H9 (cell line): ENCODE measurements around the gene DNAH11. TPM values are rescaled to one million over a fixed set of nuclear protein-coding genes. Genes with fewer than 3 reads are reported as not detected.

Experiments
- DNase-seq: peaks from one replicate; pipeline ENCODE4 v3.0.0-alpha.2; 2017
- H2AFZ ChIP-seq: one replicate; pipeline ENCODE4 v1.6.1; 2013; ENCODE audit warnings: mild to moderate bottlenecking, low read length, control low read depth, moderate library complexity
- H2AK5ac ChIP-seq: 2 replicates; pipeline ENCODE4 v1.6.1; 2013; ENCODE audit warnings: low read length, control low read depth, mixed read lengths; ENCODE audit not compliant: insufficient read length
- H2BK120ac ChIP-seq: one replicate; pipeline ENCODE4 v1.6.1; 2013; ENCODE audit warnings: low read depth, mild to moderate bottlenecking, low read length, control low read depth, inconsistent platforms; ENCODE audit not compliant: poor library complexity, severe bottlenecking
- H2BK12ac ChIP-seq: 2 replicates; pipeline ENCODE4 v1.6.1; 2013; ENCODE audit warnings: low read length, control low read depth, mixed read lengths, low read depth; ENCODE audit not compliant: insufficient read length
- H2BK15ac ChIP-seq: 2 replicates; pipeline ENCODE4 v1.6.1; 2013; ENCODE audit warnings: low read depth, low read length, control low read depth
- H2BK20ac ChIP-seq: one replicate; pipeline ENCODE4 v1.6.1; 2013; ENCODE audit warnings: low read depth, mild to moderate bottlenecking, low read length, control low read depth, inconsistent platforms; ENCODE audit not compliant: poor library complexity, severe bottlenecking
- H2BK5ac ChIP-seq: 2 replicates; pipeline ENCODE4 v1.6.1; 2013; ENCODE audit warnings: low read length, control low read depth, mixed read lengths; ENCODE audit not compliant: insufficient read length
- H3K14ac ChIP-seq: 2 replicates; pipeline ENCODE4 v1.6.1; 2013; ENCODE audit warnings: low read length, control low read depth; ENCODE audit not compliant: insufficient read depth
- H3K18ac ChIP-seq: 2 replicates; pipeline ENCODE4 v1.6.1; 2013; ENCODE audit warnings: low read depth, mild to moderate bottlenecking, mixed read lengths, low read length, control low read depth; ENCODE audit not compliant: insufficient read length
- H3K23ac ChIP-seq: 2 replicates; pipeline ENCODE4 v1.6.1; 2013; ENCODE audit warnings: low read length, control low read depth, mixed read lengths, low read depth; ENCODE audit not compliant: insufficient read length
- H3K23me2 ChIP-seq: 2 replicates; pipeline ENCODE4 v1.6.1; 2013; ENCODE audit warnings: low read depth, mild to moderate bottlenecking, mixed read lengths, low read length, control low read depth; ENCODE audit not compliant: insufficient read length, poor library complexity, severe bottlenecking
- H3K27ac ChIP-seq: 2 replicates; pipeline ENCODE4 v1.5.1; 2013; ENCODE audit warnings: low read length, control low read depth, mixed read lengths, low read depth; ENCODE audit not compliant: insufficient read length
- H3K27me3 ChIP-seq: 2 replicates; pipeline ENCODE4 v1.6.1; 2013; ENCODE audit warnings: low read length, control low read depth, inconsistent platforms; ENCODE audit not compliant: insufficient read depth
- H3K4ac ChIP-seq: 2 replicates; pipeline ENCODE4 v1.6.1; 2013; ENCODE audit warnings: low read depth, mild to moderate bottlenecking, control low read depth, inconsistent platforms, low read length, moderate library complexity
- H3K4me1 ChIP-seq: 2 replicates; pipeline ENCODE4 v1.6.1; 2013; ENCODE audit warnings: low read length, control low read depth, inconsistent platforms; ENCODE audit not compliant: insufficient read depth
- H3K4me2 ChIP-seq: 2 replicates; pipeline ENCODE4 v1.6.1; 2013; ENCODE audit warnings: low read length, control low read depth, mixed read lengths; ENCODE audit not compliant: insufficient read length, insufficient read depth
- H3K56ac ChIP-seq: 2 replicates; pipeline ENCODE4 v1.6.1; 2013; ENCODE audit warnings: low read depth, mild to moderate bottlenecking, mixed read lengths, low read length, control low read depth; ENCODE audit not compliant: insufficient read length
- H3K79me1 ChIP-seq: 2 replicates; pipeline ENCODE4 v1.6.1; 2013; ENCODE audit warnings: low read depth, mild to moderate bottlenecking, moderate library complexity, low read length, control low read depth, inconsistent platforms; ENCODE audit not compliant: insufficient read depth, poor library complexity, severe bottlenecking
- H3K79me2 ChIP-seq: 2 replicates; pipeline ENCODE4 v1.6.1; 2013; ENCODE audit warnings: low read length, control low read depth, inconsistent platforms; ENCODE audit not compliant: insufficient read depth
- H3K9ac ChIP-seq: 2 replicates; pipeline ENCODE4 v1.6.1; 2013; ENCODE audit warnings: low read length, control low read depth, mixed read lengths; ENCODE audit not compliant: insufficient read length; ENCODE audit errors: extremely low read depth
- H3K9me3 ChIP-seq: one replicate; pipeline ENCODE4 v1.6.1; 2013; ENCODE audit warnings: low read depth, low read length, inconsistent platforms; ENCODE audit not compliant: control insufficient read depth
- H3T11ph ChIP-seq: one replicate; pipeline ENCODE4 v1.6.1; 2013; ENCODE audit warnings: mild to moderate bottlenecking, low read length, control low read depth, inconsistent platforms
- H4K20me1 ChIP-seq: one replicate; pipeline ENCODE4 v1.6.1; 2013; ENCODE audit not compliant: control insufficient read depth, insufficient read length, insufficient read depth
- H4K5ac ChIP-seq: 2 replicates; pipeline ENCODE4 v1.6.1; 2013; ENCODE audit warnings: low read depth, mild to moderate bottlenecking, mixed read lengths, low read length, control low read depth; ENCODE audit not compliant: insufficient read length
- H4K8ac ChIP-seq: replicated peaks from 2 replicates; pipeline ENCODE4 v1.6.1; 2013; ENCODE audit warnings: low read length, control low read depth, mixed read lengths, low read depth; ENCODE audit not compliant: insufficient read length
- H4K91ac ChIP-seq: 2 replicates; pipeline ENCODE4 v1.6.1; 2013; ENCODE audit warnings: low read depth, mild to moderate bottlenecking, moderate library complexity, mixed read lengths, low read length, control low read depth; ENCODE audit not compliant: insufficient read length
- H3K27ac Mint-ChIP-seq, 3 experiments: 2 replicates in 2 of 3; 3 replicates in 1 of 3; pipeline ENCODE4 v1.8.0; 2020 to 2021; ENCODE audit warnings: mixed read lengths in 3 of 3, mild to moderate bottlenecking in 1 of 3, moderate library complexity in 1 of 3
- H3K27me3 Mint-ChIP-seq: 2 replicates; pipeline ENCODE4 v1.8.0; 2021; ENCODE audit warnings: low read depth, mild to moderate bottlenecking, moderate library complexity, mixed read lengths
- H3K36me3 Mint-ChIP-seq, 3 experiments: 2 replicates in 2 of 3; 3 replicates in 1 of 3; pipeline ENCODE4 v1.8.0; 2020 to 2021; ENCODE audit warnings: low read depth in 3 of 3, mixed read lengths in 3 of 3; ENCODE audit not compliant: insufficient read depth in 1 of 3
- H3K4me1 Mint-ChIP-seq, 2 experiments: 2 replicates each; pipeline ENCODE4 v1.8.0; 2020; ENCODE audit warnings: mixed read lengths in 2 of 2
- H3K4me3 Mint-ChIP-seq, 2 experiments: 2 replicates in 1 of 2; 3 replicates in 1 of 2; pipeline ENCODE4 v1.8.0; 2020 to 2021; ENCODE audit warnings: mild to moderate bottlenecking in 2 of 2, mixed read lengths in 2 of 2, moderate library complexity in 1 of 2
- H3K9me3 Mint-ChIP-seq, 2 experiments: 2 replicates in 1 of 2; 3 replicates in 1 of 2; pipeline ENCODE4 v1.8.0; 2020; ENCODE audit warnings: mild to moderate bottlenecking in 2 of 2, mixed read lengths in 2 of 2, moderate library complexity in 1 of 2
- WGBS: extraction: QIAGEN DNeasy Blood & Tissue Kit; methylation state at CpG from one replicate; pipeline ENCODE4 v1.1.7; 2013; ENCODE audit warnings: missing lambda C conversion rate, low lambda C conversion rate, mixed read lengths; ENCODE audit not compliant: insufficient read length; ENCODE audit errors: extremely low coverage; 5-methylcytosine and 5-hydroxymethylcytosine counted together
- total RNA-seq: library from RNA; stranded (reverse); gene quantifications from 2 replicates; pipeline ENCODE4 v1.2.1, GENCODE V29; 2021
- TF ChIP-seq, protein P1 (sequence below): fragments of 200-600 bp; sonication (generic); conservative IDR thresholded peaks from 3 replicates; pipeline ENCODE4 v1.8.0; 2021; ENCODE audit warnings: antibody characterized with exemption, mild to moderate bottlenecking

The DNAH11 gene
- total RNA-seq, 1 experiment from 2014 or later = 2.5 TPM

DNA sequence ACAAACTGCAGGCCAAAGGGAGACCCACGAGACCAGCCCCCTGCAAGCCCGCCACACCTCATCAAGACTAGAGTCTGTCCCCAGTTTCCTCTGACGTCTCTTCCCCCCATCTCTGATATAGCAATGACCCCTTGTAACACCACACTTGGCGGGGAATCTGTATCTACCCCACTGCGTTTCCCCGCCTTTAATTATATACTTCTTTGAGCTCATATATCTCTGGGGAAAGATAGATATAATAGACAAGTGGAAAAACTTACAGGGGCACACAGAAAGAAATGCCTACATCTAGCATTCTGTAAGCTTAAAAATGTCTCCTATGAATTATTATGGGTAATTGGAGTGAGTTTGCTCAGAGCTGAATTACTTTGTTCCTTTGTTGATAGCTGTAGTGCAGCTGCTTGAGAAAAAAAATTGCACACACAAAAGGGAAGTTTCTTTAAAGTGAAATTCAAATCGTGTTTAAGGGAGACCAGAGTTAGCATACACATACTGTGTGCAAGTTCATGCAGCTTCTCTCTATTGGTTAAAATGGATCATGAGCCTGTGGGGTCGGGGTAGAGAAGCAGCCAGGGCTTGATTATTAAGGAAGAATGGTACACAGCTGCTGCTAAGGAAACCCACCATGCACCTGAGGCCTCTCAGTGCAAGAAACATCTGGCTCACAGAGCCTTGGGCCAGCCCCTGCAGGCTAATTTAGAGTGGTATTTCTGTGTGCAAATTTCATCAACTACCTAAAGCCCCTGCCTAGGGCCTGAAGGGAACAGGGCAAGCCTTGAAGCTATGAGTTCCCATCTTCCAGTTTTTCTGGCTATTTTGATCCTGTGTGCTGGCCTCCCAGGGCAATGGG lies 370.3 kb downstream of the DNAH11 start:
- Mint-ChIP-seq H3K4me3 (no peak overlapping the region), H3K4me1 (peaks cover 17 to 19% of the 10 kb centered on the region in 2 experiments), H3K27me3 (no peaks in the 10 kb centered on the region), H3K36me3 (peaks cover 57 to 78% (median 71%) of the 10 kb centered on the region in 3 experiments), H3K27ac (no peak overlapping the region), H3K9me3 (no peaks in the 10 kb centered on the region)
- H3K27me3 ChIP-seq = no peaks in the 10 kb centered on the region
- no peak overlapping the region for H4K5ac ChIP-seq
- no peak overlapping the region for H2BK12ac ChIP-seq
- H3T11ph ChIP-seq = no peak overlapping the region
- H2AK5ac ChIP-seq = no peak overlapping the region
- H3K9ac ChIP-seq = no peak overlapping the region
- H2BK5ac ChIP-seq = no peak overlapping the region
- TF ChIP-seq, protein P1, sequence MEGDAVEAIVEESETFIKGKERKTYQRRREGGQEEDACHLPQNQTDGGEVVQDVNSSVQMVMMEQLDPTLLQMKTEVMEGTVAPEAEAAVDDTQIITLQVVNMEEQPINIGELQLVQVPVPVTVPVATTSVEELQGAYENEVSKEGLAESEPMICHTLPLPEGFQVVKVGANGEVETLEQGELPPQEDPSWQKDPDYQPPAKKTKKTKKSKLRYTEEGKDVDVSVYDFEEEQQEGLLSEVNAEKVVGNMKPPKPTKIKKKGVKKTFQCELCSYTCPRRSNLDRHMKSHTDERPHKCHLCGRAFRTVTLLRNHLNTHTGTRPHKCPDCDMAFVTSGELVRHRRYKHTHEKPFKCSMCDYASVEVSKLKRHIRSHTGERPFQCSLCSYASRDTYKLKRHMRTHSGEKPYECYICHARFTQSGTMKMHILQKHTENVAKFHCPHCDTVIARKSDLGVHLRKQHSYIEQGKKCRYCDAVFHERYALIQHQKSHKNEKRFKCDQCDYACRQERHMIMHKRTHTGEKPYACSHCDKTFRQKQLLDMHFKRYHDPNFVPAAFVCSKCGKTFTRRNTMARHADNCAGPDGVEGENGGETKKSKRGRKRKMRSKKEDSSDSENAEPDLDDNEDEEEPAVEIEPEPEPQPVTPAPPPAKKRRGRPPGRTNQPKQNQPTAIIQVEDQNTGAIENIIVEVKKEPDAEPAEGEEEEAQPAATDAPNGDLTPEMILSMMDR = no peak
- no peaks in the 10 kb centered on the region for H3K23me2 ChIP-seq
- no peak overlapping the region for H3K23ac ChIP-seq
- no peaks in the 10 kb centered on the region for H4K20me1 ChIP-seq
- no peak overlapping the region for H3K4me2 ChIP-seq
- H3K79me2 ChIP-seq = 0 out of 2 replicates have a peak, but pooled peaks cover 2% of the 10 kb centered on the region
- H2BK120ac ChIP-seq = no peak overlapping the region
- no CpG with 5 or more reads among the region's 8 CpGs for WGBS
- no peak overlapping the region for H3K27ac ChIP-seq
- no peak overlapping the region for H3K18ac ChIP-seq
- H4K8ac ChIP-seq = no peak overlapping the region
- no peak overlapping the region for H2AFZ ChIP-seq
- no peak overlapping the region for H3K56ac ChIP-seq
- peaks cover 3% of the 10 kb centered on the region for H3K79me1 ChIP-seq
- H3K4me1 ChIP-seq = no peaks in the 10 kb centered on the region
- H2BK20ac ChIP-seq = no peak overlapping the region
- no peak for DNase-seq
- H3K4ac ChIP-seq = no peak overlapping the region
- no peaks in the 10 kb centered on the region for H3K9me3 ChIP-seq
- no peak overlapping the region for H4K91ac ChIP-seq
- no peak overlapping the region for H3K14ac ChIP-seq
- no peak overlapping the region for H2BK15ac ChIP-seq
